Neural crest cell (in vitro differentiated cells): ENCODE results near the gene NOX3. TPM values are rescaled to one million over a fixed set of nuclear protein-coding genes. Genes with fewer than 3 reads are reported as not detected.

Experiments used
- DNase-seq: peaks from one replicate; pipeline ENCODE4 v3.0.0; 2021; ENCODE audit warnings: low read depth, mixed read lengths, low spot score
- H3K27ac Mint-ChIP-seq: one replicate; pipeline ENCODE4 v1.8.0; 2021; ENCODE audit warnings: mild to moderate bottlenecking, mixed read lengths; ENCODE audit not compliant: unreplicated experiment
- H3K27me3 Mint-ChIP-seq: 2 replicates; pipeline ENCODE4 v1.8.0; 2021; ENCODE audit warnings: low read depth, mild to moderate bottlenecking, mixed read lengths
- H3K36me3 Mint-ChIP-seq: 2 replicates; pipeline ENCODE4 v1.8.0; 2021; ENCODE audit warnings: low read depth, mild to moderate bottlenecking, mixed read lengths
- H3K4me1 Mint-ChIP-seq: 2 replicates; pipeline ENCODE4 v1.8.0; 2021; ENCODE audit warnings: mixed read lengths
- H3K4me3 Mint-ChIP-seq: one replicate; pipeline ENCODE4 v1.8.0; 2021; ENCODE audit warnings: mild to moderate bottlenecking, mixed read lengths
- H3K9me3 Mint-ChIP-seq: 2 replicates; pipeline ENCODE4 v1.8.0; 2021; ENCODE audit warnings: mixed read lengths
- total RNA-seq: library from RNA; stranded (reverse); gene quantifications from 2 replicates; pipeline ENCODE4 v1.2.1, GENCODE V29; 2021
- TF ChIP-seq, protein P1 (sequence below): fragments of 200-600 bp; sonication (generic); conservative IDR thresholded peaks from 2 replicates; pipeline ENCODE4 v1.5.0; 2021; ENCODE audit warnings: antibody characterized with exemption, mild to moderate bottlenecking

The NOX3 gene
- total RNA-seq, 1 donor from 2014 or later: not detected

- TF ChIP-seq, protein P1, sequence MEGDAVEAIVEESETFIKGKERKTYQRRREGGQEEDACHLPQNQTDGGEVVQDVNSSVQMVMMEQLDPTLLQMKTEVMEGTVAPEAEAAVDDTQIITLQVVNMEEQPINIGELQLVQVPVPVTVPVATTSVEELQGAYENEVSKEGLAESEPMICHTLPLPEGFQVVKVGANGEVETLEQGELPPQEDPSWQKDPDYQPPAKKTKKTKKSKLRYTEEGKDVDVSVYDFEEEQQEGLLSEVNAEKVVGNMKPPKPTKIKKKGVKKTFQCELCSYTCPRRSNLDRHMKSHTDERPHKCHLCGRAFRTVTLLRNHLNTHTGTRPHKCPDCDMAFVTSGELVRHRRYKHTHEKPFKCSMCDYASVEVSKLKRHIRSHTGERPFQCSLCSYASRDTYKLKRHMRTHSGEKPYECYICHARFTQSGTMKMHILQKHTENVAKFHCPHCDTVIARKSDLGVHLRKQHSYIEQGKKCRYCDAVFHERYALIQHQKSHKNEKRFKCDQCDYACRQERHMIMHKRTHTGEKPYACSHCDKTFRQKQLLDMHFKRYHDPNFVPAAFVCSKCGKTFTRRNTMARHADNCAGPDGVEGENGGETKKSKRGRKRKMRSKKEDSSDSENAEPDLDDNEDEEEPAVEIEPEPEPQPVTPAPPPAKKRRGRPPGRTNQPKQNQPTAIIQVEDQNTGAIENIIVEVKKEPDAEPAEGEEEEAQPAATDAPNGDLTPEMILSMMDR: no peak
- H3K36me3 Mint-ChIP-seq: no peaks in the 10 kb centered on the region
- H3K27ac Mint-ChIP-seq: peak overlapping the region; percentile 29
- peaks cover 8% of the 10 kb centered on the region for H3K4me1 Mint-ChIP-seq
- H3K4me3 Mint-ChIP-seq: no peak overlapping the region
- H3K27me3 Mint-ChIP-seq: no peaks in the 10 kb centered on the region
- DNase-seq: no peak
- H3K9me3 Mint-ChIP-seq: no peaks in the 10 kb centered on the region
Measured at GRCh38 chr6:155448668-155449449, 6.8 kb downstream of the NOX3 start.

- no peak for DNase-seq
- H3K27me3 Mint-ChIP-seq: no peaks in the 10 kb centered on the region
- no peak overlapping the region for H3K4me3 Mint-ChIP-seq
- no peak overlapping the region for H3K27ac Mint-ChIP-seq
- H3K9me3 Mint-ChIP-seq: no peaks in the 10 kb centered on the region
- H3K36me3 Mint-ChIP-seq: no peaks in the 10 kb centered on the region
- peaks cover 8% of the 10 kb centered on the region for H3K4me1 Mint-ChIP-seq
- TF ChIP-seq, protein P1: no peak
Measured at GRCh38 chr6:155447949-155448348, 7.7 kb downstream of the NOX3 start.

DNA sequence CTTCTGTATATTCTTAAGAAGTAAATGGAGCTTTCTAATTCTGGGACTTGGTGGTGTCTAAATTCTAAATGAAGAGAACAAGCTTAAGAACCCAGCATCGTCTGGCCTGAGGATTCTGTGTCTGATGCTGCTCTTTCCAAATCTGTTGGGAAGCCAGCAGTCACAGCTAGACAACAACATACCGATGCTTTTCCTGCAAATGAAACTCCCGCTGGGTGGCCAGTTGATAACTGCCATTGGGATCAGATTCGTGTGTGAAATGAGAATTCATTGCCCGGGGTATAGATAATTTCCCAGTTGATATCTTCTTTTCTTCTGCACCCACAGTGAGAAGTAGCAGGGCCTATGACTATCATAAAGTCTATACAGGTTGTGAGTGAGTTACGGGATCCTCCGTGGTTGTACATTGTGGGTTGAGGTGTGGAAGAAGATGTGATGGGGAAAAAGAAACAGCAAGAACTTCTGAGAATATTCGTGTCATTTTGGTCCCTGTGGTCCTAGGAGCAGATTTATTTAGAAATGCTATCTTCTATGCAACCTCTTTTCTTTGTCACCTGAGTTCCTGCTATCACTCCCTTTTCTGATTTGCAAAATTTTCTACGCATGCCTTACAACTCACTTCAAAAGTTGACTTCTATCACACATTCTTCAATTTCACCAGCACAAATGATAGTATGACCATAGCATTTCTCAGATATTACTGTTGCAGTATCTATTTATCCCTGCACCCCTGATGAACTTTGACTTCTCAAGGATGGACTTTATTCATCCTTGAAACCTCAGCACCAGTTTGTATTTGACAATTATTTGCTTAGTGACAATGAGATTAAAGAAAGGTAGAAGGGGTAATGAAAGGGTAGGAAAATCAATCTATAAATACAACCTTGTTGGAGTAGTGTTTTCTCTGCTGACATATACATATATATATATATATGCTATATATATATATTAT, 10.4 kb downstream of the NOX3 start:
- Mint-ChIP-seq H3K36me3 (no peaks in the 10 kb centered on the region), H3K4me1 (peaks cover 17% of the 10 kb centered on the region), H3K4me3 (no peak overlapping the region), H3K27me3 (no peaks in the 10 kb centered on the region), H3K9me3 (no peaks in the 10 kb centered on the region), H3K27ac (no peak overlapping the region)
- no peak for DNase-seq
- TF ChIP-seq, protein P1: no peak

- H3K9me3 Mint-ChIP-seq: no peaks in the 10 kb centered on the region
- no peaks in the 10 kb centered on the region for H3K27me3 Mint-ChIP-seq
- H3K4me3 Mint-ChIP-seq: no peak overlapping the region
- TF ChIP-seq, protein P1: no peak
- H3K4me1 Mint-ChIP-seq: peaks cover 13% of the 10 kb centered on the region
- H3K27ac Mint-ChIP-seq: no peak overlapping the region
- no peaks in the 10 kb centered on the region for H3K36me3 Mint-ChIP-seq
- DNase-seq: no peak
Measured at GRCh38 chr6:155444120-155444917, 11.3 kb downstream of the NOX3 start.

DNA sequence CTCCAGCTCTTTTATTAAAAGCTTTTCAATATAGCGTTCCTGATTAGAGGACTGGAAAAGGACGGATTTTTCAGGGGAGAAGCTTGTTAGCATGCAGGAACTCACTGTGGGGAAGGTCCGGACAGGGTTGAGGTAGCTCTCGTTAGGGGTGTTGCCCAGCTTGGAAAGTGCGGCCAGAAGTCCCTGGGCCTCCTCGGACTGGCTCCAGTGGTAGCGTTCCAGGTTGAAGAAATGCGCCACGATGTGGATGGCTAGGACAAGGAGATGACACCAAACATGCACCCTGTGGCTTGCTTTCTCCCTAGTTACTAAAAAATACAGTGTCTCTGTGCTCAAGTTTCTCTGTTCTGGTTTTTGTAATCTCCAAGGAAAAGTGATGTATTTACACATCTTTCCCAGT, 12.5 kb downstream of the NOX3 start:
- Mint-ChIP-seq H3K27me3 (no peaks in the 10 kb centered on the region), H3K9me3 (no peaks in the 10 kb centered on the region), H3K27ac (no peak overlapping the region), H3K4me3 (no peak overlapping the region), H3K4me1 (peaks cover 9% of the 10 kb centered on the region), H3K36me3 (no peaks in the 10 kb centered on the region)
- no peak for DNase-seq
- TF ChIP-seq, protein P1: no peak
